Activated CD4-positive, alpha-beta memory T cell treated with anti-CD3 and anti-CD28 coated beads for 36 hours (primary cell): ENCODE results near the gene DNAJC13. TPM values are rescaled to one million over a fixed set of nuclear protein-coding genes. Genes with fewer than 3 reads are reported as not detected.
A peak's percentile ranks its signal among the peaks of the same experiment; 100 is the strongest.

Source experiments
- CTCF ChIA-PET: fragments of 350-600 bp; sonication (Branson Sonifier 250); formaldehyde crosslinking; loops from one replicate; lab custom pipeline; 2021; ENCODE audit warnings: antibody characterized with exemption, inconsistent platforms; lab: Charles Lee
- POLR2A ChIA-PET: fragments of 350-600 bp; sonication (Branson Sonifier 250); formaldehyde crosslinking; loops from one replicate; lab custom pipeline; 2021; ENCODE audit warnings: antibody characterized with exemption; lab: Charles Lee
- DNase-seq: peaks from one replicate; pipeline ENCODE4 v3.0.0-alpha.2; 2020
- H3K27ac Mint-ChIP-seq: one replicate; pipeline ENCODE4 v1.8.0; 2021; ENCODE audit warnings: mixed read lengths
- H3K27me3 Mint-ChIP-seq: one replicate; pipeline ENCODE4 v1.8.0; 2021; ENCODE audit warnings: mixed read lengths
- H3K36me3 Mint-ChIP-seq: one replicate; pipeline ENCODE4 v1.8.0; 2021; ENCODE audit warnings: mixed read lengths
- H3K4me1 Mint-ChIP-seq: one replicate; pipeline ENCODE4 v1.8.0; 2021; ENCODE audit warnings: low read depth, mixed read lengths
- H3K4me3 Mint-ChIP-seq: one replicate; pipeline ENCODE4 v1.8.0; 2021; ENCODE audit warnings: mild to moderate bottlenecking, mixed read lengths
- H3K9me3 Mint-ChIP-seq: one replicate; pipeline ENCODE4 v1.8.0; 2021; ENCODE audit warnings: mixed read lengths
- intact Hi-C: fragments of 100-400 bp; cut with micrococcal nuclease; formaldehyde crosslinking; loops from one replicate; pipeline ENCODE4 v1.15.1; 2023
- total RNA-seq, 2 experiments: library from RNA; stranded (reverse); gene quantifications; one replicate each; pipeline ENCODE4 v1.2.3, GENCODE V29; 2021

The DNAJC13 gene
- total RNA-seq, 2 experiments from 2014 or later, result 33.5 to 34.5 TPM

- Mint-ChIP-seq H3K27ac (no peak overlapping the region), H3K4me3 (no peak overlapping the region), H3K4me1 (no peaks in the 10 kb centered on the region), H3K9me3 (no peaks in the 10 kb centered on the region), H3K27me3 (no peaks in the 10 kb centered on the region), H3K36me3 (peaks cover 40% of the 10 kb centered on the region)
- CTCF ChIA-PET, result interaction anchor here (0.9 kb wide), 1 partner anchor 37 kb away, joined by 5 read pairs; no protein-coding TSS in a partner anchor
- DNase-seq, result no peak
- intact Hi-C loops, result no loop called here
- POLR2A ChIA-PET, result no interaction called here
Measured at GRCh38 chr3:132499071-132499470, 81.8 kb downstream of the DNAJC13 start.

GRCh38 chr3:132503559-132503958 is 86.3 kb downstream of the DNAJC13 start:
- Mint-ChIP-seq H3K4me1 (no peaks in the 10 kb centered on the region), H3K36me3 (peaks cover 40% of the 10 kb centered on the region), H3K9me3 (no peaks in the 10 kb centered on the region), H3K27ac (no peak overlapping the region), H3K4me3 (no peak overlapping the region), H3K27me3 (no peaks in the 10 kb centered on the region)
- ChIA-PET CTCF (interaction anchor here (1.7 kb wide), 1 partner anchor 32 kb away, joined by 6 read pairs; no protein-coding TSS in a partner anchor), POLR2A (no interaction called here)
- DNase-seq, result no peak
- intact Hi-C loops, result no loop called here

- H3K27ac Mint-ChIP-seq, result no peak overlapping the region
- no peaks in the 10 kb centered on the region for H3K27me3 Mint-ChIP-seq
- peaks cover 45% of the 10 kb centered on the region for H3K36me3 Mint-ChIP-seq
- ChIA-PET CTCF (interaction anchor here (1.7 kb wide), 1 partner anchor 31 kb away, joined by 6 read pairs; no protein-coding TSS in a partner anchor), POLR2A (no interaction called here)
- no peaks in the 10 kb centered on the region for H3K4me1 Mint-ChIP-seq
- no peak for DNase-seq
- intact Hi-C loops, result no loop called here
- no peak overlapping the region for H3K4me3 Mint-ChIP-seq
- H3K9me3 Mint-ChIP-seq, result no peaks in the 10 kb centered on the region
Measured at GRCh38 chr3:132504375-132504933, 87.2 kb downstream of the DNAJC13 start.

GRCh38 chr3:132507657-132508056 is 90.4 kb downstream of the DNAJC13 start:
- ChIA-PET POLR2A (no interaction called here), CTCF (no interaction called here)
- Mint-ChIP-seq H3K27ac (no peak overlapping the region), H3K27me3 (no peaks in the 10 kb centered on the region), H3K4me1 (no peaks in the 10 kb centered on the region), H3K9me3 (no peaks in the 10 kb centered on the region), H3K4me3 (no peak overlapping the region), H3K36me3 (peaks cover 50% of the 10 kb centered on the region)
- DNase-seq, result no peak
- intact Hi-C loops, result no loop called here

- no peak overlapping the region for H3K4me3 Mint-ChIP-seq
- POLR2A ChIA-PET, result no interaction called here
- H3K27ac Mint-ChIP-seq, result no peak overlapping the region
- intact Hi-C loops, result no loop called here
- CTCF ChIA-PET, result no interaction called here
- H3K27me3 Mint-ChIP-seq, result no peaks in the 10 kb centered on the region
- no peaks in the 10 kb centered on the region for H3K4me1 Mint-ChIP-seq
- no peaks in the 10 kb centered on the region for H3K9me3 Mint-ChIP-seq
- no peak for DNase-seq
- H3K36me3 Mint-ChIP-seq, result peaks cover 54% of the 10 kb centered on the region
Measured at GRCh38 chr3:132509096-132509495, 91.8 kb downstream of the DNAJC13 start.

GRCh38 chr3:132509506-132509905 is 92.2 kb downstream of the DNAJC13 start:
- ChIA-PET CTCF (no interaction called here), POLR2A (no interaction called here)
- intact Hi-C loops, result no loop called here
- H3K36me3 Mint-ChIP-seq, result peaks cover 56% of the 10 kb centered on the region
- no peaks in the 10 kb centered on the region for H3K9me3 Mint-ChIP-seq
- H3K27ac Mint-ChIP-seq, result no peak overlapping the region
- DNase-seq, result no peak
- H3K4me3 Mint-ChIP-seq, result no peak overlapping the region
- H3K27me3 Mint-ChIP-seq, result no peaks in the 10 kb centered on the region
- no peaks in the 10 kb centered on the region for H3K4me1 Mint-ChIP-seq

GRCh38 chr3:132513057-132513456 is 95.8 kb downstream of the DNAJC13 start:
- intact Hi-C loops, result no loop called here
- ChIA-PET POLR2A (no interaction called here), CTCF (no interaction called here)
- no peak overlapping the region for H3K4me3 Mint-ChIP-seq
- H3K4me1 Mint-ChIP-seq, result no peaks in the 10 kb centered on the region
- H3K27ac Mint-ChIP-seq, result no peak overlapping the region
- peaks cover 49% of the 10 kb centered on the region for H3K36me3 Mint-ChIP-seq
- H3K27me3 Mint-ChIP-seq, result no peaks in the 10 kb centered on the region
- DNase-seq, result no peak
- H3K9me3 Mint-ChIP-seq, result no peaks in the 10 kb centered on the region

GRCh38 chr3:132517311-132517710 is 100.0 kb downstream of the DNAJC13 start:
- Mint-ChIP-seq H3K9me3 (no peaks in the 10 kb centered on the region), H3K27me3 (no peaks in the 10 kb centered on the region), H3K4me1 (peaks cover 6% of the 10 kb centered on the region), H3K4me3 (no peak overlapping the region), H3K36me3 (peaks cover 37% of the 10 kb centered on the region), H3K27ac (no peak overlapping the region)
- POLR2A ChIA-PET, result no interaction called here
- intact Hi-C loops, result no loop called here
- CTCF ChIA-PET, result no interaction called here
- DNase-seq, result no peak

GRCh38 chr3:132519914-132520313 is 102.6 kb downstream of the DNAJC13 start:
- DNase-seq, result peak; percentile 28
- Mint-ChIP-seq H3K4me3 (no peak overlapping the region), H3K27ac (no peak overlapping the region), H3K9me3 (no peaks in the 10 kb centered on the region), H3K27me3 (no peaks in the 10 kb centered on the region), H3K36me3 (peaks cover 34% of the 10 kb centered on the region), H3K4me1 (peaks cover 9% of the 10 kb centered on the region)
- ChIA-PET CTCF (interaction anchor here (0.8 to 2.4 kb wide), 2 partner anchors 15 to 16 kb away, joined by 3 to 12 read pairs; no protein-coding TSS in a partner anchor), POLR2A (no interaction called here)
- intact Hi-C loops, result no loop called here

- ChIA-PET CTCF (interaction anchor here (2.4 kb wide), 1 partner anchor 14 kb away, joined by 12 read pairs; no protein-coding TSS in a partner anchor), POLR2A (no interaction called here)
- Mint-ChIP-seq H3K9me3 (no peaks in the 10 kb centered on the region), H3K27ac (no peak overlapping the region), H3K36me3 (peaks cover 38% of the 10 kb centered on the region), H3K4me3 (no peak overlapping the region), H3K27me3 (no peaks in the 10 kb centered on the region), H3K4me1 (peaks cover 9% of the 10 kb centered on the region)
- intact Hi-C loops, result no loop called here
- DNase-seq, result no peak
Measured at GRCh38 chr3:132521901-132522300, 104.6 kb downstream of the DNAJC13 start.

- H3K27ac Mint-ChIP-seq, result no peak overlapping the region
- no peaks in the 10 kb centered on the region for H3K27me3 Mint-ChIP-seq
- ChIA-PET POLR2A (no interaction called here), CTCF (interaction anchor here (2.4 kb wide), 1 partner anchor 14 kb away, joined by 12 read pairs; no protein-coding TSS in a partner anchor)
- H3K4me3 Mint-ChIP-seq, result no peak overlapping the region
- intact Hi-C loops, result no loop called here
- H3K4me1 Mint-ChIP-seq, result peaks cover 9% of the 10 kb centered on the region
- DNase-seq, result no peak
- H3K9me3 Mint-ChIP-seq, result no peaks in the 10 kb centered on the region
- peaks cover 34% of the 10 kb centered on the region for H3K36me3 Mint-ChIP-seq
Measured at GRCh38 chr3:132522353-132522752, 105.1 kb downstream of the DNAJC13 start.

GRCh38 chr3:132530624-132531023 is 113.3 kb downstream of the DNAJC13 start:
- Mint-ChIP-seq H3K27me3 (no peaks in the 10 kb centered on the region), H3K9me3 (no peaks in the 10 kb centered on the region), H3K27ac (no peak overlapping the region), H3K4me1 (no peaks in the 10 kb centered on the region), H3K4me3 (no peak overlapping the region), H3K36me3 (peaks cover 36% of the 10 kb centered on the region)
- no peak for DNase-seq
- ChIA-PET CTCF (interaction anchor here (0.8 to 3.8 kb wide), 2 partner anchors 10 to 111 kb away, joined by 3 to 17 read pairs; no protein-coding TSS in a partner anchor), POLR2A (no interaction called here)
- intact Hi-C loops, result no loop called here
